ENCODE data around the gene MYO1G.

DNA sequence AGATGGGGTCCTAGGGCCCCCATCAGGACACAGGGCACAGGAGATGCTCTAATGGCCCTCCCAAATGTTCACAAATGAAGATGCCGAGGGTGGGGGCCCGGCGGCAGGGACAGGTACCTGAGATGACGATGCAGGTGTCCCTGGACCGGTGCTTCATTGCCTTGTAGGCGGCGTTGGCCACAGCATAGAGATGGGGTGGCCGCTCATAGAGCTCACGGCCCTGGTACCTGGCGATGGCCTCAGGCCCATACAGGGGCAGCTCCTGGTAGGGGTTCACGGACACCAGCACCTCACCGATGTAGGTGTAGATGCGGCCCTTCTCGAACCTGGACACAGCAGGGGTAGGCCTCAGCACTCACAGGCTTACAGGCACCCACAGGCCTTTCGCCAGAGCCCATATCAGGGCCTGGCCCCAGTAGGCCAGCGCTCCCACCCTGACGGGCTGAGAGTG, 2.0 kb downstream of the MYO1G start:
- TF ChIP-seq POLR2AphosphoS5 (IDR thresholded peaks at IDR 0.05), result no peak
- TF ChIP-seq, protein P1, sequence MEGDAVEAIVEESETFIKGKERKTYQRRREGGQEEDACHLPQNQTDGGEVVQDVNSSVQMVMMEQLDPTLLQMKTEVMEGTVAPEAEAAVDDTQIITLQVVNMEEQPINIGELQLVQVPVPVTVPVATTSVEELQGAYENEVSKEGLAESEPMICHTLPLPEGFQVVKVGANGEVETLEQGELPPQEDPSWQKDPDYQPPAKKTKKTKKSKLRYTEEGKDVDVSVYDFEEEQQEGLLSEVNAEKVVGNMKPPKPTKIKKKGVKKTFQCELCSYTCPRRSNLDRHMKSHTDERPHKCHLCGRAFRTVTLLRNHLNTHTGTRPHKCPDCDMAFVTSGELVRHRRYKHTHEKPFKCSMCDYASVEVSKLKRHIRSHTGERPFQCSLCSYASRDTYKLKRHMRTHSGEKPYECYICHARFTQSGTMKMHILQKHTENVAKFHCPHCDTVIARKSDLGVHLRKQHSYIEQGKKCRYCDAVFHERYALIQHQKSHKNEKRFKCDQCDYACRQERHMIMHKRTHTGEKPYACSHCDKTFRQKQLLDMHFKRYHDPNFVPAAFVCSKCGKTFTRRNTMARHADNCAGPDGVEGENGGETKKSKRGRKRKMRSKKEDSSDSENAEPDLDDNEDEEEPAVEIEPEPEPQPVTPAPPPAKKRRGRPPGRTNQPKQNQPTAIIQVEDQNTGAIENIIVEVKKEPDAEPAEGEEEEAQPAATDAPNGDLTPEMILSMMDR (IDR thresholded peaks at IDR 0.05), result no peak
